HG03457 (cell line): Measurements from ENCODE around the gene DRD3.

Experiments used
- ATAC-seq: cut with Tn5 transposase; IDR thresholded peaks from one replicate; pipeline ENCODE4 v1.9.1; 2021; ENCODE audit warnings: moderate number of reproducible peaks; ENCODE audit not compliant: unreplicated experiment

Gene DRD3

DNA sequence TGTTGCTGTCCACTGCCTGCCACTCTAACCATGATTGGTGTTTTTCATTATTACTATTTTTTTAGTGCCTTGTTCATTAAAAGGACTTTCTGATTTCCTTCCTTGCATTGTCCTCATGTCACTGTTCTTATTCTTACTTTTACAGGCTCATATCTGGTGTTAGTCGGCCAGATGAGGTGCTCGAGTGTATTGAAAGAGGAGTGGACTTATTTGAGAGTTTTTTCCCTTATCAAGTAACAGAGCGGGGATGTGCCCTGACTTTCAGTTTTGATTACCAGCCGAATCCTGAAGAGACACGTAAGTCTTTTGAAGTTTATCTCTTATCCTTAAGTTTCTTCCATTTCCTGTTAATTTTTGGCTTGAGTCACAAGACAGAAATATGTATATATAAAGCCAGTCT is 99.1 kb downstream of the DRD3 start:
- no peak for ATAC-seq

DNA sequence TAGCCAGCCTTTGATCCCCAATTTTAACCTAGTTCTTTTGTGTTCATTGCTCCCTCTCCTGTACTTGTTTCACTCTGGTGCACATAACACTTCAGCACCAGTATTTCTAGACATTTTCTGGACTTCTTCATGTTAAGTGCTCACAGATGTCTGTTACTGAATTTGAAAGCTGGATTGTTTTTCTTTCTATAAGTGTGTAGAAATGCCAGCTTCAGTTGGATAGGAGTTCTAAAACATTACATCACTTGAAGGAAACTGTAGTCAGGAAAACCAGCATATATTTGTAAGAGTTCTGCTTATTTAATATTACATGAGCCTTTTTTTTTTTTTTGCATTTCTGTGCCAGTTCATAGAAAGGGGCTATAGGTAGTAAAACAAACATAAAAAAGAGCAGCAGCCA is 100.7 kb downstream of the DRD3 start:
- no peak for ATAC-seq
